ENCODE measurements around the gene KCTD16.

The KCTD16 gene

DNA sequence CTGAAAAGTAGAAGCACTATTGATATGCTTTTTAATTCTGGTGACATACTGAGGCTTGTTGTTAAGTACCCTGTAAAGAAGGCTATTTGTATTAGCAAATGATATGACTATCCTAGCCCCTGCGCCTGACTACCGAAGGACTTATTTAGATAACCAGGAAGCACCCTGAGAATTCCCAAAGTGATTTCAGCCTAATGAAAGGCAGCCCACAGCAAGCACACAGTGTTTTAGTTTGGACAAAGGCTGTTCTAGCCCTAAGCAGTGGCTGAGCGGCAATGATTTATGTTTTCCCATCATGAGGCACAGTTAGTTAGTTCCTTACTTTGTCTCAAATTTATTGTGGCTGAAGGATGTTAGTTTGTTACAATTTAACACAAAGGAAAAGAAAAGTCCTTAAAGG, 235.3 kb downstream of the KCTD16 start:
- no peak for DNase-seq (ENCODE audit: low spot score)

DNA sequence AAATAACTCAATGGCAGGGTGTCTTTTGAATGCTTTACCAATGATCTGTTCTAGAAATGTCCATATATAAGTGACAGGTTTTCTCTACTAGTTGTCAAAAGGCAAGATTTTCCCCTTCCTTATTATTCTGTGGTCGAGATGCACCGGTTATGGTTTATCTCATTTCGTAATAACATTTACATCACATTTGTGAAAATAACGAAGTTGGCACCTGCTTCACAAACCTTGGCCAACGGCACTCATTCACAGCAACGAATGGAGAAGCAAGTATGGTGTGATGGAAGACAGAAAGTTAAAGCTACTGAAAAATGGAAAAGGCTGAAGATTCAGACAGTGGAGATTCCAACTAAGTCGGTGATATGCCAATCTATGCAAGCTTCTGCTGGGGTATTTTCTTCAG, 235.8 kb downstream of the KCTD16 start:
- DNase-seq (ENCODE audit: low spot score), result no peak

- no peak for DNase-seq (ENCODE audit: low spot score)
Measured at GRCh38 chr5:144414202-144415029, 243.7 kb downstream of the KCTD16 start.

DNA sequence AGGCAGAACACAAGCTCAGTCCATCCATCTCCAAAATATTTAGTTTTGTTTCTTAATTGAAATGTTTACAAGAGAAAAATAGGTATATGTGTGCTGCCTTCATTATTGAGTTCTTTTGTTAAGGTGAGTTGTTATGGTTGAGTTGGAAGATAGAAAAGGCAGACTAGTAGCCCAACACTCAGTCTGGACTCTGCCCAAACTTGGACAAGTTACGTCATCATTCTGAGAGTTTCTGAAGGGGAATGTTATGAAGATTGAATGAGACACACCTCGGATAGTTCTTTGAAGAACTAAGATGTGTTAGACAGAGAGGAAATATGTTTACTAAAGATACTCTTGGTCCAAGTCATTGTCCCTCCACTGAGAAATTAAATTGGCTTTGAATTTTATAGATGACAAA, 245.5 kb downstream of the KCTD16 start:
- DNase-seq (ENCODE audit: low spot score), result no peak

DNA sequence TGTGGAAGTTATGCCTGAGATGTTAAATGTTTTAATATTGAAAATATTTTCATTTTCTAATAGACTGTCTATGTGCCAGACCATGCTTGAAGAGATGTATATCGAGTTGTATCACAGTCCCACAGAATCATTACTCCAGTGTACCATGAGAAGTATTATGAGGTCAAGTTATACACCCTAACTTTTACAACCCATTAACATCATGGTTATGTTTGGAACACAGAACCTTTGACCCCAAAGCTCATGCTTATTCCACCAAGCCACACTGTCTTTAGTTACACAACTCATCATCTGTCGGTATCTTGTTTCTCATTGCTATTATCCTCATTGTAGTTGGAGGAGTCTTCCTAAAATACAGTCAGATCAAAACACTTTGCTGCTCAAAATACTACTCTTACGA, 248.0 kb downstream of the KCTD16 start:
- DNase-seq (ENCODE audit: low spot score), result no peak

GRCh38 chr5:144421411-144421810, 250.7 kb downstream of the KCTD16 start:
- DNase-seq (ENCODE audit: low spot score), result no peak

- DNase-seq (ENCODE audit: low spot score), result no peak
Measured at GRCh38 chr5:144422018-144422727, 251.5 kb downstream of the KCTD16 start.

GRCh38 chr5:144427866-144428265, 257.2 kb downstream of the KCTD16 start:
- DNase-seq (ENCODE audit: low spot score), result no peak

GRCh38 chr5:144428326-144428725, 257.7 kb downstream of the KCTD16 start:
- DNase-seq (ENCODE audit: low spot score), result no peak

GRCh38 chr5:144429405-144429804, 258.7 kb downstream of the KCTD16 start:
- DNase-seq (ENCODE audit: low spot score), result no peak

- DNase-seq (ENCODE audit: low spot score), result no peak
Measured at GRCh38 chr5:144429905-144430304, 259.2 kb downstream of the KCTD16 start.

GRCh38 chr5:144433140-144433822, 262.6 kb downstream of the KCTD16 start:
- DNase-seq (ENCODE audit: low spot score), result no peak

- no peak for DNase-seq (ENCODE audit: low spot score)
Measured at GRCh38 chr5:144433893-144434292, 263.2 kb downstream of the KCTD16 start.

- DNase-seq (ENCODE audit: low spot score), result no peak
Measured at GRCh38 chr5:144436007-144436406, 265.3 kb downstream of the KCTD16 start.

DNA sequence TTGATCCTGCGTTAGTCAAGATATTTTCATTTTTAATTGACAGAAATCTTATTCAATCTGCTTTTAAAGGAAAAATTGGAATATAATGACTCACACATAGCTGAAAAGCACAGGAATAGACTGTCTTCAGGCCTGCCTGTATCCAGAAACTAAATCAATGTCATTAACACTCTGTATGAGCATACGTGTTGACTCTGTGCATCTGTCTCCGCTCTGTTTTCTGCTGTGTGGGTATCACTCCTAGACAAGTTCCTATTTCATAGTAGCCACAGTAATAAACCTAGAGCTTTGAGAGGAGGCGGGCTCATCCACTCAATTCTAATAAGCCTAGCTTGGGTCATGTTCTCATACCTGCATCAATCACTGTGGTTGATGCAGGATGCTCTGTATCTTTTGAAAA, 267.6 kb downstream of the KCTD16 start:
- no peak for DNase-seq (ENCODE audit: low spot score)

GRCh38 chr5:144448457-144448856, 277.8 kb downstream of the KCTD16 start:
- no peak for DNase-seq (ENCODE audit: low spot score)

DNA sequence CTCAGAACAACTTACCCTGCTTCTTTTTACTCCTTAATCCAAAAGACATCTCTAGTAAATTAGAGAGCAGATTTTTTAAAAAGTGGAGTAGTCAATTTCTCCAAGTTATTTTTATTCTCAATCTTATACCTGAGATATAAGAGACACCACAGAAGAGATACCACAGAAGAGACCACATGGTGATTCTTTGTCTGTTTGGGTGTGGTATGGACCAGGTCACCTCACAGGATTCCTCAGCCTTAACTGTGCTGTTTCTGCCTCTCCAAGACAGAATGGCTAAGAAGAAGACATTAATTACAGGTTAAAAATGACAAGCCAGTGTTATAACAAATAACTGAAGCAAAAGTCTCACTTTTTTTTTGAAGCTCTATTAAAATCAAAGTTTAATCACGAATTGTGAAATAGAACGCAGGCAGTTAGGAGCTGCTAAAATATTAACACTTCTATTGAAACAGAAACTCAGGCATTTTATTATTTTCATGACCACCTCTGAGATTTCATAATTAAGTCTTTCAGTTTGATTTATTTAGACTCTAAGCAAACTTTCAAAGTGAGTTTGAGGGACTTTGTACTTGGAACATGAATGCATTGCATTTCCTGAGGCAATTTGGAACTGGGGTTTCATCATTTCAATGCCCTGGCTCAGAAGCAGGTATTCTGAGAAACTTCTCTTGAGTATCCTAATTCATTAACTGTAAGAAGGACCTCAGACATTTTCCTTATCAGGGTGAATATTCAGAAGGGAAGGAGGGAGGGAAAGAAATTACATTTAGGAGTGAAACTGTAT, 280.7 kb downstream of the KCTD16 start:
- DNase-seq (ENCODE audit: low spot score), result no peak

DNA sequence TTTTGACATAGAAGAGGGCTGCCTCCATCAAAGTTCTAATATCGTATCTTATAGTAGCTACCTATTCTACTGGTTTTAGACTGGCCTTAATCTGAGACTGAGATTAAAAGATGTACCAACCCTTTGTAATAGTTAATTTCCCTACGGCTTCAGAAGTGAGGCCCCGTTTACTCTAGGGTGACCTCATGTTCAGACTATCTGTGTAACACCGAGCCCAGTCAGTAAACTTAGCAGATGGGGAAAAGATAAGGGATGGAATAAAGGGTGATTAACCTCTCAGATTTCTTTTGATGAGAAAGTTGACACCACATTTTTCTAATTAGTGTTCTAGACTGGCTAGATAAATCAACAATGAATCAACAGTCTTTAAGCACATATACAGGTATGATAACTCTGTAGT, 283.1 kb downstream of the KCTD16 start:
- no peak for DNase-seq (ENCODE audit: low spot score)

GRCh38 chr5:144457160-144457559, 286.5 kb downstream of the KCTD16 start:
- DNase-seq (ENCODE audit: low spot score), result no peak

GRCh38 chr5:144458216-144458615, 287.5 kb downstream of the KCTD16 start:
- DNase-seq (ENCODE audit: low spot score), result no peak

DNA sequence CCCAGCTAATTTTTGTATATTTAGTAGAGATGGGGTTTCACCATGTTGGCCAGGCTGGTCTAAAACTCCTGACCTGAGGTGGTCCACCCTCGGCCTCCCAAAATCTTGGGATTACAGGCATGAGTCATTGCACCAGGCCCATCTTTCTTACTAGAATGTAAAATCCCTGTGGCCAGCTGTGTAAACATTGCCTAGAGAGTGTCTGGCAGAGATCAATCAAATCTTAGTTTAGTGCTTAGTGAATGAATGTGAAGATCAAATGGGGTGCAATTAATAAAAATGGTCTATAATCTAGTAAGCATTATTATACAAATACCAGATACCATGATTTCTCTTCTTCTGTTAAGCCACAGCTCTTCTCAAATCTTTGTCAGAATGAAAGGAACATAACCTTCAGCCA, 289.9 kb downstream of the KCTD16 start:
- no peak for DNase-seq (ENCODE audit: low spot score)

- DNase-seq (ENCODE audit: low spot score), result no peak
Measured at GRCh38 chr5:144462577-144462976, 291.9 kb downstream of the KCTD16 start.

Data from kidney capillary endothelial cell (primary cell).